ENCODE results near the gene COMT. TPM values are rescaled to one million over a fixed set of nuclear protein-coding genes. Genes with fewer than 3 reads are reported as not detected.
A peak's percentile ranks its signal among the peaks of the same experiment; 100 is the strongest.

COMT gene
- total and polyA plus RNA-seq, 2 donors from 2014 or later: 118 to 244 TPM

GRCh38 chr22:19988965-19989724, 47.6 kb downstream of the COMT start:
- DNase-seq: peak in 3 of 5 donors; percentile 22 to 93 (median 68)
- peaks cover 0 to 23% (median 0%) of the 10 kb centered on the region in 3 donors for H3K4me1 ChIP-seq (ENCODE audit: control insufficient read depth in 2 of 3, insufficient read depth in 2 of 3, low read depth in 1 of 3, low read length in 3 of 3)

GRCh38 chr22:19989725-19990067, 48.1 kb downstream of the COMT start:
- Histone ChIP-seq H3K27ac (ENCODE audit: low read depth in 2 of 2, low read length in 2 of 2) (no peak overlapping the region), H3K4me3 (ENCODE audit: low read length in 3 of 3) (no peak overlapping the region), H3K9ac (ENCODE audit: low read length in 3 of 3) (no peak overlapping the region), H3K9me3 (ENCODE audit: control insufficient read depth in 2 of 3, insufficient read depth in 1 of 3, low read length in 3 of 3) (no peaks in the 10 kb centered on the region), H3K27me3 (ENCODE audit: control insufficient read depth, insufficient read depth, low read length) (no peaks in the 10 kb centered on the region), H3K4me1 (ENCODE audit: control insufficient read depth in 2 of 3, insufficient read depth in 2 of 3, low read depth in 1 of 3, low read length in 3 of 3) (peaks cover 0 to 19% (median 0%) of the 10 kb centered on the region in 3 donors), H3K36me3 (ENCODE audit: control insufficient read depth in 2 of 3, insufficient read depth in 3 of 3, low read length in 3 of 3) (no peaks in the 10 kb centered on the region)
- FAIRE-seq (no peak), DNase-seq (no peak)
- TF ChIP-seq CTCF (IDR thresholded peaks at IDR 0.05; ENCODE audit: borderline replicate concordance, extremely low read depth, insufficient read depth): no peak
- intact Hi-C loops (cut with DNase I): no loop called here

More at GRCh38 chr22:19988965-19989724, 47.6 kb downstream of the COMT start:
- no peak for TF ChIP-seq CTCF (IDR thresholded peaks at IDR 0.05; ENCODE audit: borderline replicate concordance, extremely low read depth, insufficient read depth)
- Histone ChIP-seq H3K4me3 (ENCODE audit: low read length in 3 of 3) (no peak overlapping the region), H3K9me3 (ENCODE audit: control insufficient read depth in 2 of 3, insufficient read depth in 1 of 3, low read length in 3 of 3) (no peaks in the 10 kb centered on the region), H3K36me3 (ENCODE audit: control insufficient read depth in 2 of 3, insufficient read depth in 3 of 3, low read length in 3 of 3) (no peaks in the 10 kb centered on the region), H3K27ac (ENCODE audit: low read depth in 2 of 2, low read length in 2 of 2) (peak overlapping the region; percentile 41 to 78), H3K9ac (ENCODE audit: low read length in 3 of 3) (no peak overlapping the region), H3K27me3 (ENCODE audit: control insufficient read depth, insufficient read depth, low read length) (no peaks in the 10 kb centered on the region)
- FAIRE-seq: no peak
- intact Hi-C loops (cut with DNase I): no loop called here

- peak overlapping the region in 1 of 2 donors; percentile 3 for H3K27ac ChIP-seq (ENCODE audit: low read depth in 2 of 2, low read length in 2 of 2)
- no peak for FAIRE-seq
Measured at GRCh38 chr22:19990188-19990587, 48.6 kb downstream of the COMT start.

More at GRCh38 chr22:19990188-19990587, 48.6 kb downstream of the COMT start:
- Histone ChIP-seq H3K9me3 (ENCODE audit: control insufficient read depth in 2 of 3, insufficient read depth in 1 of 3, low read length in 3 of 3) (no peaks in the 10 kb centered on the region), H3K4me1 (ENCODE audit: control insufficient read depth in 2 of 3, insufficient read depth in 2 of 3, low read depth in 1 of 3, low read length in 3 of 3) (peaks cover 0 to 18% (median 0%) of the 10 kb centered on the region in 3 donors), H3K36me3 (ENCODE audit: control insufficient read depth in 2 of 3, insufficient read depth in 3 of 3, low read length in 3 of 3) (no peaks in the 10 kb centered on the region), H3K27me3 (ENCODE audit: control insufficient read depth, insufficient read depth, low read length) (no peaks in the 10 kb centered on the region), H3K4me3 (ENCODE audit: low read length in 3 of 3) (no peak overlapping the region), H3K9ac (ENCODE audit: low read length in 3 of 3) (no peak overlapping the region)
- intact Hi-C loops (cut with DNase I): no loop called here
- TF ChIP-seq CTCF (IDR thresholded peaks at IDR 0.05; ENCODE audit: borderline replicate concordance, extremely low read depth, insufficient read depth): no peak
- DNase-seq: peak in 1 of 5 donors; percentile 38
